Activated CD4-positive, alpha-beta T cell treated with anti-CD3 and anti-CD28 coated beads, Interleukin-2, amount 10 ng/mL, durations not matched to agents 24 days and 14 days (primary cell): ENCODE data around the gene LRRK1. TPM values are rescaled to one million over a fixed set of nuclear protein-coding genes. Genes with fewer than 3 reads are reported as not detected.

ENCODE experiments used
- DNase-seq: peaks from one replicate; pipeline ENCODE4 v3.0.0; 2022
- H3K27ac Mint-ChIP-seq: one replicate; pipeline ENCODE4 v1.8.0; 2022; ENCODE audit warnings: mild to moderate bottlenecking, mixed read lengths
- H3K27me3 Mint-ChIP-seq: one replicate; pipeline ENCODE4 v1.8.0; 2022; ENCODE audit warnings: mixed read lengths
- H3K36me3 Mint-ChIP-seq: one replicate; pipeline ENCODE4 v1.8.0; 2022; ENCODE audit warnings: low read depth, mild to moderate bottlenecking, mixed read lengths
- H3K4me1 Mint-ChIP-seq: one replicate; pipeline ENCODE4 v1.8.0; 2021; ENCODE audit warnings: mixed read lengths
- H3K4me3 Mint-ChIP-seq: one replicate; pipeline ENCODE4 v1.8.0; 2022; ENCODE audit warnings: mild to moderate bottlenecking, moderate library complexity, mixed read lengths
- H3K9me3 Mint-ChIP-seq: one replicate; pipeline ENCODE4 v1.8.0; 2021; ENCODE audit warnings: mixed read lengths
- intact Hi-C: fragments of 100-400 bp; cut with micrococcal nuclease; formaldehyde crosslinking; loops from one replicate; pipeline ENCODE4 v1.15.1; 2023
- total RNA-seq: library from RNA; stranded (reverse); gene quantifications from 2 replicates; pipeline ENCODE4 v1.2.3, GENCODE V29; 2022

The LRRK1 gene
- total RNA-seq, 1 donor from 2014 or later = 2.1 TPM

DNA sequence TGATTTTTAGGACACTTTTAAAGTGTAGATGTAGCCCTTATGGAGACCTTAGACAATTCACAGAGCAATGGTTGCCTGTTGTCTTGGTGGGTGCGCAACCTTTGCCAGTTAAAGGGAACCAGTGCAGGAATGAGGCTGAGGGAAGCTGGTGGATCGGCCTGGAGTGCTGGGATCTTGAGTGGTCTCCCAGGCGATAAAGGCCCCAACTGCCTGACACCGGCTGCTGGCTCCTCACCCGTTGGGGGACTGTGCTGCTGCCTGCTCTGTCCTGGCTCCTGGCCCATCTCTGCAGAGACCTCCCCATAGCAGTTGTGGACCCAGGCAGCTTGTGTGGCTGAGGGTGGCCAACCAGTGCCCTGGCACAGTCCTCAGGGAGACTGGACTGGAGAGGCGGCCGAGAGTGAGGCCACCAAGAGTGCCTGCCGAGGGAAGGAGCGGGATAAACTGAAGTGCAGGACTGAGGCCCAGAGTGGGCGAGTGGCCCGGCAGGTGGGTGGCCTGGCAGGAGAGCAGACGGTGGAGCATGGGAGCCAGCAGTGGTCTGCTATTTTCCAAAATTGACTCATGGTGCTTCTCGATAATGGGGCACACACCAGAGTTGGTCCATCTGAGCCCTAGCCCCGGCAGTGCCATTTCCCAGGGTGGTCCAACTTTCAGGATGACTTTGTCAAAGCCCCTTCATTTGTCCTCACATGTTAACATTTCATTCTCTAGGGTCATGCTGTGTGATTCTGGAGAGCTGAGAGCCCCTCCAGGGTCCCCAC lies 37.4 kb upstream of the LRRK1 start:
- Mint-ChIP-seq H3K9me3 (no peaks in the 10 kb centered on the region), H3K4me3 (no peak overlapping the region), H3K27ac (no peak overlapping the region), H3K27me3 (peaks cover 78% of the 10 kb centered on the region), H3K4me1 (peaks cover 4% of the 10 kb centered on the region), H3K36me3 (no peaks in the 10 kb centered on the region)
- intact Hi-C loops = no loop called here
- DNase-seq = no peak

DNA sequence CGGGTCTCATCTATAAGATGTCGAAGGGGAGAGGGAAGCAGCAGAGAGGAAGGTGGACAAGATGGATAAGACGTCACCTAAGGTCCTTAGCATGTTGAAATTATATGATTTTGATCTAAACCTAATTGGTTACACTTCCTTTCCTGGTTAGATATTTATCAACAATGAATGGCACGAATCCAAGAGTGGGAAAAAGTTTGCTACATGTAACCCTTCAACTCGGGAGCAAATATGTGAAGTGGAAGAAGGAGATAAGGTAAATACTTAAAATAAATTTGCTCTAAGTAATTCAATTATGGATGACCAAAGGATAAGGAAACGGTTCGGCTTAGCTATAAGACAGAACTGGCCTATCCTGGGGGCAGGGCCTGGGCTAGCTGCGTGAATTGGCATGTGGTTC lies 34.0 kb upstream of the LRRK1 start:
- Mint-ChIP-seq H3K9me3 (no peaks in the 10 kb centered on the region), H3K27ac (no peak overlapping the region), H3K36me3 (no peaks in the 10 kb centered on the region), H3K4me3 (no peak overlapping the region), H3K27me3 (peaks cover 72% of the 10 kb centered on the region), H3K4me1 (peaks cover 2% of the 10 kb centered on the region)
- DNase-seq = no peak
- intact Hi-C loops = no loop called here

DNA sequence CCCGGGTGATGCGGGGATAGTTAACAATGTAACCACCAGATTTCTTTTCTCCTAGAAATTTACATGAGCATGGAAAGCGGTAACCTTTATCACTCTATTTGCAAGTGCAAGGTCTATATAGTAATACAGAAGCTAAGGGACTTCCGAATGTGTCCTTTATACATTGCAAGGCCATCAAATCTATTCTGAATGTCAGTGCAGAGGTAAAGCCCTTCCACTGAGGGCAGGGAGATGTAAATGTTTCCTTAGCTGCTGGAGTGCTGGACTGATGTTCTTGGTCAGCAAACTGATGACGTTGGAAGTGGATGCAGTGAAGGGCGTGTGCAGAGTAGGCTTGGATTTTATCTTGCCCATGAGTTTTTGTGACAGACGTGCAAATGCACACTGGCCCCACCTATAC lies 33.3 kb upstream of the LRRK1 start:
- Mint-ChIP-seq H3K27me3 (peaks cover 71% of the 10 kb centered on the region), H3K4me3 (no peak overlapping the region), H3K27ac (no peak overlapping the region), H3K36me3 (no peaks in the 10 kb centered on the region), H3K4me1 (no peaks in the 10 kb centered on the region), H3K9me3 (no peaks in the 10 kb centered on the region)
- intact Hi-C loops = no loop called here
- no peak for DNase-seq

DNA sequence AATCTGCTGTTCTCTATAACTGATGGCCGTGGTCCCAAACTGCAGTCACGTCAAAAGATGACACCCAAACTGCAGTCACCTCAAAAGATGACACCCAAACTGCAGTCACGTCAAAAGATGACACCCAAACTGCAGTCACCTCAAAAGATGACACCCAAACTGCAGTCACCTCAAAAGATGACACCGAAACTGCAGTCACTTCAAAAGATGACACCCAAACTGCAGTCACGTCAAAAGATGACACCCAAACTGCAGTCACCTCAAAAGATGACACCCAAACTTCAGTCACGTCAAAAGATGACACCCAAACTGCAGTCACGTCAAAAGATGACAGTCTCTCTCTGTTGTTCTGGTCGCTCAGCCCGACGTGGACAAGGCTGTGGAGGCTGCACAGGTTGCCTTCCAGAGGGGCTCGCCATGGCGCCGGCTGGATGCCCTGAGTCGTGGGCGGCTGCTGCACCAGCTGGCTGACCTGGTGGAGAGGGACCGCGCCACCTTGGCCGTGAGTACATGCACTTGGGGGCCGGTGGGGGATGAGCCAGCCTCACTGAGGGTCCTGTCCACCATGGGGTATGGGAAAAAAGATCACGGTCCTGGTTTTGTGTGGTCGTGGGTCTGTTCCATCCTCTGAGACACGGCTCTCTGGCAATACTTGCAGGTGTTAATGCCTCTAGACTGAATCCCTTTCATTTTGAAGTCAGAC lies 31.8 kb upstream of the LRRK1 start:
- Mint-ChIP-seq H3K36me3 (no peaks in the 10 kb centered on the region), H3K27me3 (peaks cover 68% of the 10 kb centered on the region), H3K27ac (no peak overlapping the region), H3K4me3 (no peak overlapping the region), H3K4me1 (no peaks in the 10 kb centered on the region), H3K9me3 (no peaks in the 10 kb centered on the region)
- intact Hi-C loops = no loop called here
- DNase-seq = no peak

DNA sequence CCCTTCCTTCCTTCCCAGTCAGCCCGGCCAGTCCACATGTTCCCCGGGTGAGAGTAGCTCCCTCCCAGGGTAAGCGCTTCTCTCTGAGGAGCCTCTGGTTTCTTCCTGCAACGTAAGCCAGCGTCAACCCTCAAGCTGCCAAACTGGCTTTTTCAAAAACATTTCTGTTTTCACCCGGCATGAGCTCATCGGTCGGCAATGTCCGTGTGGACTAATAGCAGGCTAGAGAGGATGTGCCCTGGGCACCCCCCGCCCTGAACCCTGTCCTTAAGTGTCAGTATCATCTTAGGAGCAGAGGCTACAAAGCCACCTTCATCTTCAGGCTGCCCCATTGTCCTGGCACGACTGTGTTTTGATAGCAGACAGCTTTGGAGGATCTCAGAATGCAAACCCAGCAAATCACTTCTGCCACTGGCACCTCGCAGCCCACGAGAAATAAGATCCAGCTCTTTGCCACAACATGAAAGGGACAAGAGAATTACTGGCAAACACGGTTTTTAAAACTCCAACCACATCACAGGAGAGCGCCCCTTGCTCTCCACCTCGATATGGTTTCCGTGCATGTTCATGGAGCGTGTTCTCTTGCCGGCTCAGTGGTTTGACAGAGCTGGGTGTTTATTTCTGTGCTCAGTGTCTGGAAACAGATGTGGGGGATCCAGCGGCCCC lies 29.6 kb upstream of the LRRK1 start:
- Mint-ChIP-seq H3K4me3 (no peak overlapping the region), H3K27me3 (peaks cover 50% of the 10 kb centered on the region)

DNA sequence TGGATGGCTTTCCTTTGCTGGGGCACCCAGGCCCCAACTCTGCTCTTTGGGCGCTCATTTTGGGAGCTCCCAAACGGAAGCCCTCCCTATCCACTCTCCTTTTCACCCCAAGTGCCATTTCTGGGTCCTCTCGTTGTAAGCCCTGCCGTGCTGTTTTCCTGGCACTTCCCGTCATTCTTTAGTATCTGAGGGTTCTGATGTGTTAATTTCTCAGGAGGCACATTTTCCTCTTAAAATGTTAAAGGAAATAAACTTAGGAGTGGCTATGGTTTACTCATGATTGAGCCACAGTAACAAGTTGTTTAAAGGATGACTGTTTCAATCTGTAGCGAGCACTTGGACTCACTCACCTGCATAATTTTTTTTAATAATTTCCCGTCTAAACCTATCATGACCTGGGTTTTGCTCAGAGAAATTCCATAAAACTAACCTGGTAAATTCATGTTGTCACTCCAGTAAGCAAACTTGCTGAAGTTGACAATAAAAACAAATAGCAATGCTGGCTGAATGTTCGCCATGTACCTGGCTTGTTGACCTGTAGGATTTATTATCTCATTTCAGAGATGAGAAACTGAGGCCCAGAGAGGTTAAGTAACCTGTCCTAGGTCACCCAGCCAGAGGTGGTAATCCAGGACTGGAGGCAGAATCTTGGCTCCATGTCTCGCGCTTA lies 29.0 kb upstream of the LRRK1 start:
- Mint-ChIP-seq H3K4me3 (no peak overlapping the region), H3K9me3 (no peaks in the 10 kb centered on the region), H3K27me3 (peaks cover 45% of the 10 kb centered on the region), H3K36me3 (no peaks in the 10 kb centered on the region), H3K4me1 (no peaks in the 10 kb centered on the region), H3K27ac (no peak overlapping the region)
- no peak for DNase-seq
- intact Hi-C loops = no loop called here

More for the DNA sequence above, 29.6 kb upstream of the LRRK1 start:
- Mint-ChIP-seq H3K36me3 (no peaks in the 10 kb centered on the region), H3K4me1 (no peaks in the 10 kb centered on the region), H3K9me3 (no peaks in the 10 kb centered on the region), H3K27ac (no peak overlapping the region)
- DNase-seq = no peak
- intact Hi-C loops = no loop called here

DNA sequence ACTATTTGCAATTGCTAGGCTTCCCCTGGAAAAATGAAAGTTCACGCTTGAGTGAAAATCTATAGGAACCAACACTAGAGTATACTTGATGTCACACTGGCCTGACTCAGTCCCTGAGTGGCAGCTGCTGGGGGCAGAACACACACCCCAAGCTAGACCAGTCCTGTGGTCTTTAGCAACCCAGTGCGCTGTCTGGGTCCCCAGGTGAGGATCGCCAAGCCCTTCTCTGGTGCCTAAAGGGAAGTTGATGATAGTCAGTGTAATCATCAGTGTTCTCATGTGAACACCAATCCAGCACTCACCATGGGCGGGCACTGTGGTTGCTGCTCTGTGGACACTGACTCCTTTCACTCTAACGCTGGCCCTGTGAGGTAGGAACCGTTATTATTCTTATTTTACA lies 28.3 kb upstream of the LRRK1 start:
- no peak overlapping the region for H3K27ac Mint-ChIP-seq
- intact Hi-C loops = no loop called here
- no peak for DNase-seq
- H3K9me3 Mint-ChIP-seq = no peaks in the 10 kb centered on the region
- H3K36me3 Mint-ChIP-seq = no peaks in the 10 kb centered on the region
- no peaks in the 10 kb centered on the region for H3K4me1 Mint-ChIP-seq
- peaks cover 40% of the 10 kb centered on the region for H3K27me3 Mint-ChIP-seq
- no peak overlapping the region for H3K4me3 Mint-ChIP-seq

DNA sequence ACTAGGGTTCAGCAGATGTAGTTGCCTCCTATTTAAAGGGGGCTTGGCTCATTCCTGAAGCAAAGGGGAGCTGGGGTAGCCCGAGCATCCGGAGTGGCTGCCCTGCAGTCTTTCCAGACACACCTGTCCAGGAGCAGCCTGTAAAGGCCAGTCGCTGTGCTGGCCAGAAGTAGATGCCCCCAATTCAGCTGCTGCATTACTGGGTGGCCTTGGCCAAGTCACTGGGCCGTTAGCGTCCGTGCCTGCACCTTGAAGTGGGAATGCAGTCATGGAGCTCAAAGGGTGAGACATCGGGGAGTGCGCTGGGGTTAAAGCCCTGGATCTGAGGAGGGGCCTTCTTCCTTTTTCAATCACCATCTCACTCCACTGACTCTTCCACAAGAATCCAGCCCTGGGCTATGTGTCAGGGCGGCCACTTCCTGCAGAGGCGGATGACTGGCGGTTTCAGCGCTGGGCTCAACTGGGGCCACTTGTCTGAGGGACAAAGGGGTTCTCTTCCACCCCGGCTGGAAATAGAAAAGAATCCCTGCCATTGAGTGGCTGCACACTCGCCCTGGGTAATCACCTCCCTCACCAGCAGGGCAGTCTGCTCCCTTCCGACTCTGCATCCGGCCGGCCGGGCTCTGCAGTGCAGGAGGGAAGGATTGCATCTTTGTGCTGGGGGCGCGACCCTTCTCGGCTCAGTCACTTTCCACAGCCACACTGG lies 27.7 kb upstream of the LRRK1 start:
- H3K9me3 Mint-ChIP-seq = no peaks in the 10 kb centered on the region
- H3K4me1 Mint-ChIP-seq = no peaks in the 10 kb centered on the region
- H3K4me3 Mint-ChIP-seq = no peak overlapping the region
- no peaks in the 10 kb centered on the region for H3K36me3 Mint-ChIP-seq
- no peak for DNase-seq
- H3K27me3 Mint-ChIP-seq = peaks cover 37% of the 10 kb centered on the region
- intact Hi-C loops = no loop called here
- no peak overlapping the region for H3K27ac Mint-ChIP-seq

DNA sequence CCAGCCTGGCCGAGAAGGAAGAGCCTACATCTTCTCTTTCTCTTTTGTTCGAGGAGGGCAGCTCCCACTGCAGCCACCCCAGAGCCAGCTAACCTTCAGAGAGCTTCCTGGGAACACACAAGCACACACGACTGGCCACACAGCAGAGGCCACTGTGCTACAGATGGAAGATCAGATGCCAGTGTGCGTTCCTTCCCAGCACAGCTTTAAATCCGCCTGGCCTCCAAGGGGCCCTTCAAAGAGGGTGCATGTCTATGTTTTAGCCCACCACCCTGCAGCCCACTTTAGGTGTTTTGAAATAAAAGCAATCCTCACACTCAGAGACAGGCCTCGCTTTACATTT lies 27.2 kb upstream of the LRRK1 start:
- H3K27ac Mint-ChIP-seq = no peak overlapping the region
- H3K36me3 Mint-ChIP-seq = no peaks in the 10 kb centered on the region
- intact Hi-C loops = no loop called here
- no peak overlapping the region for H3K4me3 Mint-ChIP-seq
- H3K4me1 Mint-ChIP-seq = no peaks in the 10 kb centered on the region
- H3K9me3 Mint-ChIP-seq = no peaks in the 10 kb centered on the region
- DNase-seq = no peak
- peaks cover 36% of the 10 kb centered on the region for H3K27me3 Mint-ChIP-seq

DNA sequence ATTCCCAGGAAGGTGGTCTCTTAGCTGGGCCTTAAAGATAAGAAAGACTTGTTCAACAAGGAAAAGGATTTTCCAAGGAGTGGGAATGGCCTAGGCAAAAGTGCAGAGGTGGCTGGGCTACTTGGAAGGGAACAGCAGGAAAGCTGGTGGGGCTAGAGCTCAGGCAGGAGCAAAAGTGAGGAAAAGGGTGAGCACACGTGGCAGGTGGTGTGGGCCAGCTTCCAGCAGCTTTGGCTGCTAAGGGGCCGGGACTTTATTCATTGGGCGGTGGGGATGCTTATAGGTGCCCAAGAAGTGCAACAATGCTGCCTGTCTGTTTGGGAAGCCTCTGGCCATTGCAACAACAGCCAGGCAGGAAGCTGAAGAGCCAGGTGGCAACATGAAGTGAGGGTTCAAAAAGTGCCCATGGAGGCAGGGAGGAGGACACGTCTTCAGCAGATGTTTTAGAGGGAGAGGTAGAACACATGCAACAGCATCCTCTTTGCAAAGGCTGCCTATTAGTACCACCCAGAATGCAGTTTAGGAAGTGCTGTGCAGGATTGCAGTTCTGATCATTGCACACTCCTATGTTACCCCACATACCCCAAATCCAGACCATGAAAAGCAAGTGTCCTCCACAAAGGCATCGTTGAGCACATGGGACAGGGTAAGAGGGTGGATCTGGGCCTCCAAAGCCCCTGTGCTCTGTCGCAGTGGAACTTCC lies 25.7 kb upstream of the LRRK1 start:
- H3K36me3 Mint-ChIP-seq = no peaks in the 10 kb centered on the region
- H3K27ac Mint-ChIP-seq = no peak overlapping the region
- intact Hi-C loops = no loop called here
- H3K9me3 Mint-ChIP-seq = no peaks in the 10 kb centered on the region
- H3K27me3 Mint-ChIP-seq = peaks cover 37% of the 10 kb centered on the region
- DNase-seq = no peak
- no peaks in the 10 kb centered on the region for H3K4me1 Mint-ChIP-seq
- no peak overlapping the region for H3K4me3 Mint-ChIP-seq

DNA sequence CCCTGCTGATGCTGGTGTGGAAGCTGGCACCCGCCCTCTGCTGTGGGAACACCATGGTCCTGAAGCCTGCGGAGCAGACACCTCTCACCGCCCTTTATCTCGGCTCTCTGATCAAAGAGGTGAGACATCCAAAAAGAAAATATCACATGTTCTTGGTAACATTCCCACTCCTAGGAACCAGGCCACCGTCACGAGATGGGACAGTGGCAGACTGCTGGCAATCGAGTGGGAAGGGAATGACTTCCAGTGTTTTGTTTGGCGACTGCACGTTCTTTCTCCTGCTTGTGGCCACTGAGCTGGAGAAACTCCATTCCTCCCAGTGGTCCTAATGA lies 25.2 kb upstream of the LRRK1 start:
- intact Hi-C loops = no loop called here
- Mint-ChIP-seq H3K36me3 (no peaks in the 10 kb centered on the region), H3K9me3 (no peaks in the 10 kb centered on the region), H3K4me1 (no peaks in the 10 kb centered on the region), H3K27ac (no peak overlapping the region), H3K27me3 (peaks cover 34% of the 10 kb centered on the region), H3K4me3 (no peak overlapping the region)
- DNase-seq = no peak

DNA sequence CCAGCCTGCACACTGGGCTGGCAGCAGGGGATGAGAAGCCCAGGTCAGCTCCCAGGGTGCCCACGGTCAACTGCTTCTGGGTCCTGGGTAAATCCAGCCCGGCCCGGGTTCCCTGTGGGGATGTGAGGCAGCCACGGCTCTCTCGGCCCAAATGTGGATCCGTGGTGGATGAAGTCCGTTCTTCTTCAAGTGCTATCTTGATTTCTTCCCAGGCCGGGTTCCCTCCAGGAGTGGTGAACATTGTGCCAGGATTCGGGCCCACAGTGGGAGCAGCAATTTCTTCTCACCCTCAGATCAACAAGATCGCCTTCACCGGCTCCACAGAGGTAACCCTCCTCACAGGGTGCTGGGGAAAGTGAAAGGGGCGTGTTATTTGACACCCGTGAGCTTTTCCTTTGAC lies 23.4 kb upstream of the LRRK1 start:
- Mint-ChIP-seq H3K36me3 (no peaks in the 10 kb centered on the region), H3K27me3 (peaks cover 18% of the 10 kb centered on the region), H3K4me3 (no peak overlapping the region), H3K4me1 (no peaks in the 10 kb centered on the region), H3K27ac (no peak overlapping the region), H3K9me3 (no peaks in the 10 kb centered on the region)
- intact Hi-C loops = no loop called here
- DNase-seq = no peak
